Measurements from ENCODE around the gene WSB1.

WSB1 gene

DNA sequence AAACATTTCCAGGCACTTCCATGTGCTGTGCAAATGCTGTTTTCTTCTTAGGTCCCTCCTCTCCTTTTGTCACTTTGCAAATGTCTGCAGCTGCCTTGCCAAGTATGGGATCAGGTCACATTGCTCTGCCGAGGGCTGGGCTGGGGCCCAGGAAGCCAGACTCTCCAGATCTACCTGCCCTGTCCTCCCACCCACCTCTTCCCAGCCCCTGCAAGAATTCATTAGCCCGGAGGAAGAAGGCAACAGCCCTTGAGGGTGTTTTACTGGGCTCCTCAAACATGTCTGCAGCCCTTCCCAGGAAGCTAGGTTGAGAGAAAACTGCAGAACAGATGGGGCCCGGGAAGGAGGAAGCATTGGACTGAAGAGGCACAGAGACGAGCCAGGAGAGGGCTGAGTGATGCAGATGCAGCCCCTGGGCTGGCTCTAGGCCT lies 47.1 kb downstream of the WSB1 start:
- no peak for DNase-seq

DNA sequence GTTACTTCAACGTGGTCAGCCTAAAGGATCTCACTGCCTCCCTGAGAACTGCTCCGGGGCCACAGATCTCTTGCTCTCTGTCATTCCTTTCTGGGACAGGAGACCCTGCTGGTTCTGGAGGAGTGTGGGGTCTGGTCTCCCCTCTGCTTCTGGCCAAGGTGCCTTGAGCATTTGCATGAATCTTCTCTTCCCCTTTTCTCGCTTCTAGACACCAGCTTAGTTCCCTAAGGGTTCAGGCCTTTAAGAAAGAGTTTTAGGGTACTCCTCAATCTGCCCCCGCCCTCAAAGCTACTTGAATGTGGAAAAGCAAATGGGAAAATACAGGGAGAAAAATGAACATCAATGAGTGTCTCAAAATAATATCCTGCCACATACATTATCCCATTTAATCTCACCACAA lies 48.1 kb downstream of the WSB1 start:
- no peak for DNase-seq

- DNase-seq, result no peak
Observed at GRCh38 chr17:27343294-27343693, 49.4 kb downstream of the WSB1 start.

- DNase-seq, result no peak
Observed at GRCh38 chr17:27343977-27344607, 50.2 kb downstream of the WSB1 start.

GRCh38 chr17:27345141-27345904 lies 51.4 kb downstream of the WSB1 start:
- DNase-seq, result peak; percentile 96

GRCh38 chr17:27346228-27346899 lies 52.5 kb downstream of the WSB1 start:
- no peak for DNase-seq

- no peak for DNase-seq
Observed at GRCh38 chr17:27348196-27348595, 54.3 kb downstream of the WSB1 start.

- DNase-seq, result no peak
Observed at GRCh38 chr17:27349540-27350021, 55.7 kb downstream of the WSB1 start.

DNA sequence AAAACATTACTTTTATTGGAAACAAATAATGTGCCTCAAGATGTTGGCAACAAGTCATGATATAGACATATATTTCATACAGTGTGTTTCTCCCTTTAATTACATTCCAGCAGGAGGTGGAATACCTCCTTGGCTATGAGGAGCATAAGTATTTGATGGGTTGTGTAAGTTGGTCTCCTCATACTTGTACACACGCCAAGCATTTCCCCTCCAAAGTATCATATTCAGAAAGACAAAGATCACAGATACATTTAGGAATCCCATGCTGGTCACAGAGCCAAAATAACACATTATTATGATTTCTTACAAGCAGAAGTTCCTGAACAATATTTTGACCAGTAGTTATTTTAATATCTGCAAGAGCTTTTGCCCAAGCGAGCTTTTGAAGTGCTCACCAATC lies 57.8 kb downstream of the WSB1 start:
- DNase-seq, result no peak

- DNase-seq, result no peak
Observed at GRCh38 chr17:27352448-27353032, 58.6 kb downstream of the WSB1 start.

- DNase-seq, result no peak
Observed at GRCh38 chr17:27353033-27353460, 59.1 kb downstream of the WSB1 start.

DNA sequence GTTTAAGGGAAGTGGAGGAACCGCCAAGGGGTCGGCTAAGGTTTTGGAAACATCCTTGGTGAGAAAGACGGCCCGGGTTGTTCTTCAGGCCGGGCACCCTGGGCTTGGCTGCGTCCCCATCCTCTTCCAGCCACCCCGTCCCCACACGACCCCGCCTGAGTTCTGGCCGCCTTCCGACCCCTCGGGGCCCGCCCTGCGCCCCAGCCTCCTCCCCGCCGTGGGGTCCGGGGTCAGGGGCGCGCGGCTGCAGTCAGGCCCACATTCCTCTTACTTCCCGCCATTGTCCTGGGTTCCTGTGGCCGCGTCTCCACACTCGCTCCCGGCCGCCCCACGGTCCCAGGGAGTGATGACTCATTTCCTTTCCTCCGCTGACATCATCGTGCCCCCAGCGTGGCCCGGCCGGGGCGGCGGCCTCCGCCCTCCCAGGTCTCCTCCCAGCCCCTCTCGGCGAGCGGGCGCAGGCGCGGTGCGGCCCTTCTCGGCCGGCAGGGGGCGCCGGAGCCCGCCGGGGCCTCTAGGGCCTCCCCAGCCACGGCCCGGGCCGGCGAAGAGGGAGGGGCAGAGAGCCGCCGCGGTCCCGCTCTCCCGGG lies 59.6 kb downstream of the WSB1 start:
- peak; percentile 78 for DNase-seq

DNA sequence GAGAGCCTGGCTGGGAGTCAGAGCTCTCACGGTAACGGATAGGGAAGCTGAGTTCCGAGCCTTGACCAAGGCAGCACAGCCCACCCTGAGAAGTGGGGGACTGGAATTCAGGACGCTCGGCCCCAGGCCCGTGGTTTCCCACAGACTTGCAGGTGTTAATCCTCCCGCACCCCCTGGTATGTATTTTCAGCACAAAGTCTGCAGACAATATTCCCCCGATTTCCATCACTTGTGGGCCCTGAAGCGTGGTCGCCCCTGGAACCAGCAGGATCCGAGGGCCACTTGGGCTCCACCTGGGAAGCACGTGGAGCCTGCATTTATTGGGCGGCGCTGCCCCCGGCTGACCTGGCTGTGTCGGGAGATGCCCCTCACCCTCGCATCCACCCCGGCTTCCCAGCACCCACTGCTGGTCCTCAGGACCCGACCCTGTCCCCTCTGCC lies 60.2 kb downstream of the WSB1 start:
- DNase-seq, result no peak

- no peak for DNase-seq
Observed at GRCh38 chr17:27354491-27355081, 60.7 kb downstream of the WSB1 start.

DNA sequence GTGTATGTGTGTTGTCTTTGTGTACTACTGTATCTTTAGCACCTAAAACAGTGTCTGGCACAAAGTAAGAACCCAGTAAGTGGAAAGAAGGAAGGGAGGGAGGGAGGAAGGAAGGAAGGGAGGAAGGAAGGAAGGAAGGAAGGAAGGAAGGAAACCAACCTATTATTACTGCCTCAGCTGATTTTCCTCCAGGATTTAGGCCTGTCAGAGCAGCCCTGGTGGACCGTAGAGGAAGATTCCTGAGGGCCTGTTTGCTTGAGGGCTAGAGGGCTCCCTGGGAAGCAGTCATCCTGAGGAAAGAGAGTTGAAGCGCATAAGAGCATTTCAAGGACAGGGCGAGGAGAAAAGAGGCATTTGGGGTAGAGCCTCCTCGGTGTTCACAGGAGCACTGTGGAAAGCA lies 61.5 kb downstream of the WSB1 start:
- no peak for DNase-seq

GRCh38 chr17:27356091-27356705 lies 62.3 kb downstream of the WSB1 start:
- no peak for DNase-seq

DNA sequence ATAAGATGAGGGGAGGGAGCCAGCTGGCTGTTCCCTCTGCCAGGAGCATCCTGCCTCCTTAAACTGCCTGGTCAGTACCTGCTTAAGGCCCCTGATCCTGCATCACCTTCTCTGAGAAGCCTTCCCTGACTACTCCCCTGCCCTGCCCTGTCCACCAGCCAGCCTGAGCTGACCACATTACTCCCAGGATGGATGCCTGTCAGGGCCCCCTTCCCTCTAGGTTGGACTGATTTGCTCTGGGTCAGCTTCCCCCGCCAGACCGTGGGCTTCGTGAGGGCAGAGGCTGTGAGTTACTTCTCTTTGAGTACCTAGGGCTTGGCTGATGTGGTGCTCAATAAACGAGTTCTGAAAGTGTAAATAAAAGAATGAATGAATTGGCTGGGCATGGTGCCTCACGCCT lies 63.3 kb downstream of the WSB1 start:
- DNase-seq, result no peak

DNA sequence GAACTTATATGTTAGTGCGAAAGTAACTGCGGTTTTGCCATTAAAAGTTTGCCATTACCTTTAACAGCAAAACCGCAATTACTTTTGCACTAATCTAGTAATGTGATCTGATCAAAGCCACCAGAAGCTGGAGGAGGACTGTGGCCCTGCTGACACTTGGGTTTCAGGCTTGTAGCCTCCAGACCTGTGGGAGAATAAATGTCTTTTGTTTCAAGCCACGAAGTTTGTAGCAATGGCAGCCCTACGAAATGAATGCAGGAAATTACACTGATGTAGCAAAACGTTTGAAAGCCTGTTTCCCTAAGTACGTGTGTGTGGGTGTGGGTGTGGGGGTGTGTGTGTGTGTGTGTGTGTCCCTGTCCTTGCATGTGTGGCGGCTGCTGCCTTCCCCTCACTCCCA lies 66.6 kb downstream of the WSB1 start:
- no peak for DNase-seq

- DNase-seq, result no peak
Observed at GRCh38 chr17:27361695-27362094, 67.8 kb downstream of the WSB1 start.

- no peak for DNase-seq
Observed at GRCh38 chr17:27362503-27362902, 68.6 kb downstream of the WSB1 start.

- DNase-seq, result no peak
Observed at GRCh38 chr17:27362909-27363308, 69.0 kb downstream of the WSB1 start.

- DNase-seq, result no peak
Observed at GRCh38 chr17:27363326-27363725, 69.4 kb downstream of the WSB1 start.
